GM18505 (cell line): ENCODE data around the gene RFX8.
"Not testable (repeated sequence)": the region's sequence is repeated elsewhere in the genome, so short reads cannot be mapped to it uniquely, and the experiment has no call there.

Experiments used
- ATAC-seq: cut with Tn5 transposase; IDR thresholded peaks from one replicate; pipeline ENCODE4 v1.9.1; 2021; ENCODE audit not compliant: unreplicated experiment
- POLR2A ChIP-seq: IDR thresholded peaks from 4 replicates; pipeline ENCODE4 v1.6.1; 2011; ENCODE audit warnings: borderline replicate concordance; ENCODE audit not compliant: insufficient read depth, insufficient read length; ENCODE audit errors: extremely low read depth

RFX8 gene

GRCh38 chr2:101474731-101475384 is at the start of gene RFX8:
TSS of gene RFX8 (minus strand) at chr2:101475112. CDS start at chr2:101466848, 8,264 bp downstream.
- no peak for ATAC-seq
- no peak for TF ChIP-seq POLR2A

GRCh38 chr2:101521487-101521886 is 46.6 kb upstream of the RFX8 start:
- ATAC-seq, result no peak
- no peak for TF ChIP-seq POLR2A

GRCh38 chr2:101520246-101520645 is 45.3 kb upstream of the RFX8 start:
- no peak for ATAC-seq
- TF ChIP-seq POLR2A, result no peak

GRCh38 chr2:101518578-101519492 is 43.9 kb upstream of the RFX8 start:
- no peak for TF ChIP-seq POLR2A
- no peak for ATAC-seq

GRCh38 chr2:101517758-101518271 is 42.9 kb upstream of the RFX8 start:
- no peak for ATAC-seq
- TF ChIP-seq POLR2A, result no peak

GRCh38 chr2:101516823-101517690 is 42.1 kb upstream of the RFX8 start:
- ATAC-seq, result no peak
- TF ChIP-seq POLR2A, result no peak

- ATAC-seq, result no peak
- no peak for TF ChIP-seq POLR2A
These were observed 41.4 kb upstream of the RFX8 start for GRCh38 chr2:101516349-101516748.

- ATAC-seq, result no peak
These were observed 40.6 kb upstream of the RFX8 start for GRCh38 chr2:101515477-101515876.

GRCh38 chr2:101512993-101513392 is 38.1 kb upstream of the RFX8 start:
- TF ChIP-seq POLR2A, result no peak
- ATAC-seq, result no peak

More at GRCh38 chr2:101515477-101515876, 40.6 kb upstream of the RFX8 start:
- no peak for TF ChIP-seq POLR2A

GRCh38 chr2:101511381-101511780 is 36.5 kb upstream of the RFX8 start:
- no peak for TF ChIP-seq POLR2A
- no peak for ATAC-seq

GRCh38 chr2:101509499-101510284 is 34.8 kb upstream of the RFX8 start:
- no peak for TF ChIP-seq POLR2A
- no peak for ATAC-seq

GRCh38 chr2:101508636-101509035 is 33.7 kb upstream of the RFX8 start:
- TF ChIP-seq POLR2A, result no peak
- ATAC-seq, result no peak

GRCh38 chr2:101505276-101505675 is 30.4 kb upstream of the RFX8 start:
- ATAC-seq, result not testable (repeated sequence)

GRCh38 chr2:101504744-101505143 is 29.8 kb upstream of the RFX8 start:
- ATAC-seq, result not testable (repeated sequence)
